GM12801 (cell line): Measurements from ENCODE around the gene FAM228B.

Experiments
- TF ChIP-seq, protein P1 (sequence below): IDR thresholded peaks from one replicate; pipeline ENCODE4 v1.5.1; 2011; ENCODE audit warnings: control low read depth; ENCODE audit not compliant: insufficient read length; ENCODE audit errors: extremely low read depth

FAM228B gene

DNA sequence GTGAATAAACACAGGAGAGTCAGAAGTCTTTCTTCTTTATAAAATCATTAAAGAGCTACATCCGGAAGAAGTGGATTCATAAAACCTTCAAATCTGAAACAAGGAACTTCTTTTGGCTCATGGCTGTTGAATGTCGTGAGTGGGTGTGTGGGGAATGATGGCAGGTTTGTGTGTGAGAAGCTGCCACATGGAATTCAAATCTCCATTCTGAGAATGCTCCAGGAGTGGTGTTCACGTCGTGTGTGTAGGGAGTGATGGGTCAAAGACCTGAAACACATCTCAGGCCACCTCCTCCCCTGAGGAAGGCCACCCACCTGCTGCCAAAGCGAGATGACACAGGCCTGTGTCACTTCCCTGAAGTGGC lies 80.5 kb downstream of the FAM228B start:
- TF ChIP-seq, protein P1, sequence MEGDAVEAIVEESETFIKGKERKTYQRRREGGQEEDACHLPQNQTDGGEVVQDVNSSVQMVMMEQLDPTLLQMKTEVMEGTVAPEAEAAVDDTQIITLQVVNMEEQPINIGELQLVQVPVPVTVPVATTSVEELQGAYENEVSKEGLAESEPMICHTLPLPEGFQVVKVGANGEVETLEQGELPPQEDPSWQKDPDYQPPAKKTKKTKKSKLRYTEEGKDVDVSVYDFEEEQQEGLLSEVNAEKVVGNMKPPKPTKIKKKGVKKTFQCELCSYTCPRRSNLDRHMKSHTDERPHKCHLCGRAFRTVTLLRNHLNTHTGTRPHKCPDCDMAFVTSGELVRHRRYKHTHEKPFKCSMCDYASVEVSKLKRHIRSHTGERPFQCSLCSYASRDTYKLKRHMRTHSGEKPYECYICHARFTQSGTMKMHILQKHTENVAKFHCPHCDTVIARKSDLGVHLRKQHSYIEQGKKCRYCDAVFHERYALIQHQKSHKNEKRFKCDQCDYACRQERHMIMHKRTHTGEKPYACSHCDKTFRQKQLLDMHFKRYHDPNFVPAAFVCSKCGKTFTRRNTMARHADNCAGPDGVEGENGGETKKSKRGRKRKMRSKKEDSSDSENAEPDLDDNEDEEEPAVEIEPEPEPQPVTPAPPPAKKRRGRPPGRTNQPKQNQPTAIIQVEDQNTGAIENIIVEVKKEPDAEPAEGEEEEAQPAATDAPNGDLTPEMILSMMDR = no peak

- TF ChIP-seq, protein P1 = no peak
These were observed 81.2 kb downstream of the FAM228B start for GRCh38 chr2:24204505-24204904.

GRCh38 chr2:24205131-24205530 lies 81.9 kb downstream of the FAM228B start:
- TF ChIP-seq, protein P1 = no peak

DNA sequence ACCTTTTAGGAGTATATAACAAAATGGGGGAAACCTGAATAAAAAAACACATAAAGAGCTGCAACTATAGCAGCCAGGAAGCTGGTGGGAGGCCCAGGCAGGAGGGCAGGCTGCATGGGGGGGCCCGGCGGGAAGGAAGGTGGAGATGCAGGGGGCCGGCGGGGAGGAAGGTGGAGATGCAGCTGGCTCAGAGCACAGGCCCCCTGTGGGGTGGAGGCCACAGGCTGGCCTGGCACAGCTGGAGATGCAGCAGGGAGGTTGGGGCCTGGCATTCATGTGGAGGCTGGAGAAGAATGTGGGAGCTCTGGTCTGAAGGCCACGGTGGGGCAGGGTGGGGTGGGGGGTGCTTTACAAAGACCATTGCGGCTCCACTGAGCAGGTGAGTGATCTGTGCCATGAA lies 83.0 kb downstream of the FAM228B start:
- TF ChIP-seq, protein P1 = no peak

- TF ChIP-seq, protein P1 = no peak
These were observed 83.4 kb downstream of the FAM228B start for GRCh38 chr2:24206714-24207113.

DNA sequence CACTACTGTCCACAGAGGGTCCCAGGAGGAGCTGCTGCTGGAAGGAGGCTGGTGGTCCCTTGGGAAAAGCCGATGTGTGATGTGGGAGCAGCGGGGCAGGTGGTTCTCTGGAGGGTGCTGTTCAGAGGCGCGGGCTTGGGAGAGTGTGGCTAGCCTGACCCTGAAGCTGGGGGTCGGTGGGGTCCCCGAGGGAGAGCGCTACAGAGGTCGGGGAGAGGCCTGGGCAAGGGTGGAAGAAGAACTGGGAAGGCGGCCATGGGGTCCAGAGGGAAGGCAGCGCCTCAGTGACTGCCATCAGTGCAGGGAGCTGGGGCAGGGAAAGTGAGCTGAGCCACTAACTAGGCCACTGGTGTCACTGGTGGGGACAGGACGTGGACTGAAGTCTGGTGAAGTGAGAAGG lies 84.1 kb downstream of the FAM228B start:
- TF ChIP-seq, protein P1 = no peak

- TF ChIP-seq, protein P1 = no peak
These were observed 85.2 kb downstream of the FAM228B start for GRCh38 chr2:24208490-24208889.
